Fibroblast of lung (primary cell): ENCODE results near the gene WDR89. TPM values are rescaled to one million over a fixed set of nuclear protein-coding genes. Genes with fewer than 3 reads are reported as not detected.

Source experiments
- DNase-seq, 2 donors: peaks; one replicate each; pipeline versions ENCODE4 v3.0.0 to v3.0.0-alpha.2; 2010; ENCODE audit warnings: low read depth in 2 of 2
- H2AFZ ChIP-seq: 2 replicates; pipeline ENCODE4 v1.5.1; 2012; ENCODE audit warnings: low read length, control low read depth, inconsistent platforms
- H3K27ac ChIP-seq: 2 replicates; pipeline ENCODE4 v1.5.1; 2011; ENCODE audit warnings: low read length, control low read depth; ENCODE audit not compliant: insufficient read depth
- H3K27me3 ChIP-seq: 2 replicates; pipeline ENCODE4 v1.5.1; 2011; ENCODE audit warnings: mild to moderate bottlenecking, low read length; ENCODE audit not compliant: control insufficient read depth, insufficient read depth
- H3K36me3 ChIP-seq: 2 replicates; pipeline ENCODE4 v1.5.1; 2011; ENCODE audit warnings: low read length; ENCODE audit not compliant: control insufficient read depth, insufficient read depth
- H3K4me1 ChIP-seq: 2 replicates; pipeline ENCODE4 v1.5.1; 2011; ENCODE audit warnings: low read length; ENCODE audit not compliant: control insufficient read depth, insufficient read depth; ENCODE audit errors: extremely low read depth
- H3K4me2 ChIP-seq: 2 replicates; pipeline ENCODE4 v1.5.1; 2011; ENCODE audit warnings: low read length, control low read depth; ENCODE audit not compliant: insufficient read depth; ENCODE audit errors: extremely low read depth
- H3K4me3 ChIP-seq, 4 experiments: fragments of 200-600 bp in 1 of 4; sonication (generic) in 1 of 4; replicated peaks in 1 of 4; 2 replicates each; pipeline ENCODE4 v1.5.1; 2011 to 2016; ENCODE audit warnings: low read length in 4 of 4, low read depth in 3 of 4, mild to moderate bottlenecking in 3 of 4, control low read depth in 2 of 4, inconsistent platforms in 1 of 4, mixed read lengths in 1 of 4; ENCODE audit not compliant: insufficient read depth in 1 of 4; ENCODE audit errors: control extremely low read depth in 1 of 4
- H3K79me2 ChIP-seq: 2 replicates; pipeline ENCODE4 v1.5.1; 2012; ENCODE audit warnings: mild to moderate bottlenecking, low read length, inconsistent platforms; ENCODE audit not compliant: control insufficient read depth, insufficient read depth
- H3K9ac ChIP-seq: 2 replicates; pipeline ENCODE4 v1.5.1; 2011; ENCODE audit warnings: mild to moderate bottlenecking, low read length, control low read depth; ENCODE audit not compliant: insufficient read depth
- H3K9me3 ChIP-seq: 2 replicates; pipeline ENCODE4 v1.5.1; 2012; ENCODE audit warnings: low read depth, low read length; ENCODE audit not compliant: control insufficient read depth, insufficient read depth
- H4K20me1 ChIP-seq: 2 replicates; pipeline ENCODE4 v1.5.1; 2011; ENCODE audit warnings: low read length; ENCODE audit not compliant: control insufficient read depth, insufficient read depth; ENCODE audit errors: extremely low read depth
- CTCF ChIP-seq, 2 donors: IDR thresholded peaks in 1 of 2; conservative IDR thresholded peaks in 1 of 2; 1 replicate in 1 of 2; 2 replicates in 1 of 2; pipeline ENCODE4 v1.5.1; 2011 to 2012; ENCODE audit warnings: low read length in 2 of 2, control low read depth in 1 of 2, inconsistent platforms in 1 of 2, low read depth in 1 of 2, mild to moderate bottlenecking in 1 of 2
- EZH2 ChIP-seq: IDR thresholded peaks from 2 replicates; pipeline ENCODE4 v1.5.1; 2012; ENCODE audit warnings: low read length, control low read depth, mild to moderate bottlenecking; ENCODE audit errors: missing control alignments
- polyA plus RNA-seq, 2 donors: library from polyadenylated mRNA; depleted of rRNA in 1 of 2; stranded (reverse) in 1 of 2; unstranded in 1 of 2; fragments of >200 nt; gene quantifications; 2 replicates each; pipeline ENCODE4 v1.2.1, GENCODE V29; 2011 to 2012; ENCODE audit warnings: missing spikeins in 1 of 2
- total RNA-seq: library from RNA; depleted of rRNA; stranded (reverse); fragments of >200 nt; gene quantifications from 2 replicates; pipeline ENCODE4 v1.2.1, GENCODE V29; 2014

The WDR89 gene
- total and polyA plus RNA-seq, 2 donors (not counting 1 experiment from before 2014, with no cell fraction given) = 7.7 to 11.1 TPM

DNA sequence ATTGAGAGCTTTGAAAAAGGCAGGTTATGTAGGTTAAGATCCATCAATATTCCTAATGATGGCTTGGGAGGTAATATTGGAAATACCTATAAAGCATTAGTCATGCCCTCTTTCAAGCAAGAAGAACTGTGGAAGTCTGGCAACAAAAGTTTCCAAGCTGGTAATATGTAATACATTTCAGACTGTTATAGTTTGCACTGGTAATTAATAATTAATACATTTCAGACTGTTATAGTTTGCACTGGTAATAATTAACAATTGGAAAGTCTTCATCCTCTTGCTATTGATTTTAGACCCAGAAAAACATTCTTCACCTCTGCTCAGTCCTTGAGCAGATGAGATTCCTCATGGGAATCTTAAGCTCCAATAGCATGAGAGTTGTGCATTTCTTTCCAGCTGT, 29.0 kb upstream of the WDR89 start:
- Histone ChIP-seq H3K36me3 (no peaks in the 10 kb centered on the region), H3K9ac (no peak overlapping the region)
- no peak for DNase-seq

DNA sequence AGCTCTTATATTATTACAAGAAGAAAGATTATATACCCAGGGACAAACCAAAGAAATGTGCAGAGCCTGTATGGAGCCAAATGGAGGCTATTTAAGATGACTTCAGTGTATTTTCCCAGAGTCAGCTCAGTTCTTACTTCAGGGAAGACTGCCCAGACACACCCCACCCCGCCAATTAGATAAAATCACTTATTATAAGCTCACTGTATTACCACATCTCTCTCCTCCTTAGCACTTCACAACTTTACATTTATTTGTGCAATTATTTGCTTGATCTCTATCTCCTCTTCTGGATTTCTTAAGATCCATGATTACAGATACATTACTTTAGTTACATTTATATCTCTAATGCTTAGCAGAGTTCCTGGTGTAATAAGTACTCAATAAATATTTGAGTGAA, 24.7 kb upstream of the WDR89 start:
- TF ChIP-seq CTCF (conservative IDR thresholded peaks at IDR 0.05 in 1 of 2, IDR thresholded peaks at IDR 0.05 in 1 of 2; ENCODE audit: low read depth in 1 of 2, low read length in 2 of 2) (no peak), EZH2 (no peak)
- no peaks in the 10 kb centered on the region for H3K9me3 ChIP-seq
- no peak overlapping the region for H3K4me2 ChIP-seq
- no peaks in the 10 kb centered on the region for H3K79me2 ChIP-seq
- H3K27ac ChIP-seq = no peak overlapping the region
- H3K27me3 ChIP-seq = no peaks in the 10 kb centered on the region
- H3K4me3 ChIP-seq = no peak overlapping the region
- H4K20me1 ChIP-seq = no peaks in the 10 kb centered on the region
- H3K4me1 ChIP-seq = no peaks in the 10 kb centered on the region
- H3K9ac ChIP-seq = no peak overlapping the region
- H2AFZ ChIP-seq = no peak overlapping the region
- no peak for DNase-seq
- no peaks in the 10 kb centered on the region for H3K36me3 ChIP-seq

More for the DNA sequence above, 29.0 kb upstream of the WDR89 start:
- Histone ChIP-seq H3K4me2 (no peak overlapping the region), H3K79me2 (no peaks in the 10 kb centered on the region), H3K9me3 (no peaks in the 10 kb centered on the region), H3K27me3 (no peaks in the 10 kb centered on the region), H3K4me1 (no peaks in the 10 kb centered on the region), H3K4me3 (no peak overlapping the region), H4K20me1 (no peaks in the 10 kb centered on the region), H3K27ac (no peak overlapping the region), H2AFZ (no peak overlapping the region)
- no peak for TF ChIP-seq EZH2
- no peak for TF ChIP-seq CTCF (conservative IDR thresholded peaks at IDR 0.05 in 1 of 2, IDR thresholded peaks at IDR 0.05 in 1 of 2; ENCODE audit: low read depth in 1 of 2, low read length in 2 of 2)

DNA sequence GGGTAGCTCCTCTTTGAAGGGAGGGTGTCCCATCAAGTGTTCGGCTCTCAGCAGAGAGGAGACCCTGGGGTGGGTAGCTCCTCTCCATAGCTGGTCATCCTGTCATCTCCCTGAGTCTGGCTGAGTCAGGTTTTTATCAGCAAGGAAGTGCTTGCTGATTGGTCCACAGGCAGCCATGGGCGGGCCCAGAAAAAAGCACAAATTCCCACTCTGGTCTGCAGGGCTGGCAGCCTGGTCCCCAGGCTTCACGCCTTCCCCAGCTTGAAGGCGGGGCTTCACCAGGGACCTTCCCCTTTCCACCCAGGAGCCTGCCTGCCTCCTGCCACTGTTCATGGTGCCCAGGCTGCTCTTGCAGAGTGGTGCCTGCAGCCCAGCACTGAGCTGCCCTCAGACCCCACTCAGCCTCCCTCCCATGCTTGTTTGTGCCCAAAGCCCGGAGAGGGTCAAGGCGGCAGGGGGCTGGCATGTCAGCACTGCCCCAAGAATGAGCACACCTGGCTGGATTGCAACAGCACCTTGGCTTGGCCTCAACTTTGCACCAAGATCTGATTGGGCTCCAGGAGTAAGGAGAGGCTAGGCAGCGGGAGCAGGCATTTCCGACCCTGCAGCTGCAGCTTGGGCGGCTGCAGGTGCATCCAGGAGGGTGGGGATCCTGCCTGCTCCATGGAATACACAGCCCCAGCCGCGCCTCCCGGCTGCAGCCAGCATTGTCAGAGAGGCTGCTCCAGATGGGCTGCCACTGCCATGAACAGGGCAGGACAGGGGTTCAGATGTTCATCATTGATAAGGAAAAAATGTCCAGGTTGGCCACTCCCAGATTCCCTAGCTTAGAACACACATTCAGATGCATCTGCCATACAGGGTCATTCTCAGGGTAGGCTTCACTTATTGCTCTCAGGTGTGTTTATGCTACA, 22.0 kb upstream of the WDR89 start:
- H4K20me1 ChIP-seq = no peaks in the 10 kb centered on the region
- no peaks in the 10 kb centered on the region for H3K9me3 ChIP-seq
- no peaks in the 10 kb centered on the region for H3K4me1 ChIP-seq
- H3K27ac ChIP-seq = no peak overlapping the region
- H3K79me2 ChIP-seq = no peaks in the 10 kb centered on the region
- no peak overlapping the region for H3K9ac ChIP-seq
- no peak for TF ChIP-seq CTCF (conservative IDR thresholded peaks at IDR 0.05 in 1 of 2, IDR thresholded peaks at IDR 0.05 in 1 of 2; ENCODE audit: low read depth in 1 of 2, low read length in 2 of 2)
- no peak for TF ChIP-seq EZH2
- H3K4me2 ChIP-seq = no peak overlapping the region
- H3K4me3 ChIP-seq = no peak overlapping the region
- H3K27me3 ChIP-seq = no peaks in the 10 kb centered on the region
- peak in 1 of 2 donors; percentile 5 for DNase-seq
- no peaks in the 10 kb centered on the region for H3K36me3 ChIP-seq
- no peak overlapping the region for H2AFZ ChIP-seq
